Adrenal gland (tissue), 5 donors: Measurements from ENCODE around the gene PMAIP1.

Experiments
- POLR2A ChIP-seq, 2 donors: fragments of 450-650 bp; IDR thresholded peaks; one replicate each; pipeline ENCODE4 v1.6.1; 2017; ENCODE audit warnings: antibody characterized with exemption in 2 of 2, mild to moderate bottlenecking in 2 of 2, moderate library complexity in 1 of 2
- TF ChIP-seq, protein P1 (sequence below), 6 experiments: fragments of 450-650 bp in 4 of 6; fragments of 200-600 bp in 2 of 6; sonication (generic) in 1 of 6; IDR thresholded peaks; 1 replicate in 5 of 6; 2 replicates in 1 of 6; pipeline versions ENCODE4 v1.5.1 to v1.8.0; 2016 to 2021; ENCODE audit warnings: antibody characterized with exemption in 6 of 6, mild to moderate bottlenecking in 2 of 6, moderate library complexity in 1 of 6
- donor health status: DM: no; HTN: no; CAD: no.

DNA sequence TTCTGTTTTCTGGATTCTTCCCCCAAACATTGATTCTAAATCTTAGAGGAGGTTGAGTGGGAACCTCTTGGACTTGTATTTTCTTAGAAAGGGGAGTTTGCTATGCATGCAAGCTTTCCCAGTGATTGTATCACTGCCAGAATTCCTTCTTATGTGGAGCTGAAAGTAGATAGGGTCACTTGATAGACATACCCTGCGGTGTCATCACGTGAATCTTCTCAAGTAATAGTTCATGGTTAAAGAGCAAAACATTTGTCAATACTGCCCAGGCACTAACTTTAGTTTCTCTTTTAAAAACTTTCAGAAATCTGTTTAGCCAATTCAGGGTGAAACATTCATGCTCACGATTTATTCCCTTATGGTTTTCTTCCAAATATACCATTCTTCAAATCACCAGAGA is 6.4 kb downstream of the PMAIP1 start:
- TF ChIP-seq, protein P1, sequence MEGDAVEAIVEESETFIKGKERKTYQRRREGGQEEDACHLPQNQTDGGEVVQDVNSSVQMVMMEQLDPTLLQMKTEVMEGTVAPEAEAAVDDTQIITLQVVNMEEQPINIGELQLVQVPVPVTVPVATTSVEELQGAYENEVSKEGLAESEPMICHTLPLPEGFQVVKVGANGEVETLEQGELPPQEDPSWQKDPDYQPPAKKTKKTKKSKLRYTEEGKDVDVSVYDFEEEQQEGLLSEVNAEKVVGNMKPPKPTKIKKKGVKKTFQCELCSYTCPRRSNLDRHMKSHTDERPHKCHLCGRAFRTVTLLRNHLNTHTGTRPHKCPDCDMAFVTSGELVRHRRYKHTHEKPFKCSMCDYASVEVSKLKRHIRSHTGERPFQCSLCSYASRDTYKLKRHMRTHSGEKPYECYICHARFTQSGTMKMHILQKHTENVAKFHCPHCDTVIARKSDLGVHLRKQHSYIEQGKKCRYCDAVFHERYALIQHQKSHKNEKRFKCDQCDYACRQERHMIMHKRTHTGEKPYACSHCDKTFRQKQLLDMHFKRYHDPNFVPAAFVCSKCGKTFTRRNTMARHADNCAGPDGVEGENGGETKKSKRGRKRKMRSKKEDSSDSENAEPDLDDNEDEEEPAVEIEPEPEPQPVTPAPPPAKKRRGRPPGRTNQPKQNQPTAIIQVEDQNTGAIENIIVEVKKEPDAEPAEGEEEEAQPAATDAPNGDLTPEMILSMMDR (IDR thresholded peaks at IDR 0.05) = no peak
- no peak for TF ChIP-seq POLR2A (IDR thresholded peaks at IDR 0.05)
